Measurements from ENCODE around the gene SLC29A4.

DNA sequence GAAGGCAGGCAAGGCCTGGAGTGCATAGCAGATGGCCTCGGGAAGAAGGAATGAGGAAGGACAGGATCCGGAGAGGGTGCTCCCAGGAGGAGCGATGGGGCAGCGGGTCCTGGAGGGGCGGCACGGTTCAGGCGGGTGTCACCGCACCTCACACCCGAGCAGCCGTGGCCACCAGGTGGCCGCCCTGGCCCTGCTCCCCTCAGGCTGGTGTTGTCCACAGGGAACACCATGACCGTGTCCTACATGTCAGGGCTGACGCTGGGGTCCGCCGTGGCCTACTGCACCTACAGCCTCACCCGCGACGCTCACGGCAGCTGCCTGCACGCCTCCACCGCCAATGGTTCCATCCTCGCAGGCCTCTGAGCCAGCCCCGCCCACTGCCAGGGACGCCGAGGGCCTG lies 19.8 kb downstream of the SLC29A4 start:
- TF ChIP-seq, protein P1, sequence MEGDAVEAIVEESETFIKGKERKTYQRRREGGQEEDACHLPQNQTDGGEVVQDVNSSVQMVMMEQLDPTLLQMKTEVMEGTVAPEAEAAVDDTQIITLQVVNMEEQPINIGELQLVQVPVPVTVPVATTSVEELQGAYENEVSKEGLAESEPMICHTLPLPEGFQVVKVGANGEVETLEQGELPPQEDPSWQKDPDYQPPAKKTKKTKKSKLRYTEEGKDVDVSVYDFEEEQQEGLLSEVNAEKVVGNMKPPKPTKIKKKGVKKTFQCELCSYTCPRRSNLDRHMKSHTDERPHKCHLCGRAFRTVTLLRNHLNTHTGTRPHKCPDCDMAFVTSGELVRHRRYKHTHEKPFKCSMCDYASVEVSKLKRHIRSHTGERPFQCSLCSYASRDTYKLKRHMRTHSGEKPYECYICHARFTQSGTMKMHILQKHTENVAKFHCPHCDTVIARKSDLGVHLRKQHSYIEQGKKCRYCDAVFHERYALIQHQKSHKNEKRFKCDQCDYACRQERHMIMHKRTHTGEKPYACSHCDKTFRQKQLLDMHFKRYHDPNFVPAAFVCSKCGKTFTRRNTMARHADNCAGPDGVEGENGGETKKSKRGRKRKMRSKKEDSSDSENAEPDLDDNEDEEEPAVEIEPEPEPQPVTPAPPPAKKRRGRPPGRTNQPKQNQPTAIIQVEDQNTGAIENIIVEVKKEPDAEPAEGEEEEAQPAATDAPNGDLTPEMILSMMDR (IDR thresholded peaks at IDR 0.05; ENCODE audit: insufficient read depth, low read length, poor library complexity, severe bottlenecking), result no peak
- TF ChIP-seq EZH2phosphoT487 (conservative IDR thresholded peaks at IDR 0.05; ENCODE audit: low read length), result no peak

Measured in SU-DHL-6 (cell line).